NCI-H2081 treated with DMSO at 0.1 percent for 48 hours (cell line): ENCODE measurements around the gene ATG7.
"Not testable (repeated sequence)": the region's sequence is repeated elsewhere in the genome, so short reads cannot be mapped to it uniquely, and the experiment has no call there.

Experiments used
- DNase-seq: peaks from one replicate; lab custom pipeline; 2025; lab: John Stamatoyannopoulos, UW

The ATG7 gene

GRCh38 chr3:11465744-11466616 lies 193.8 kb downstream of the ATG7 start:
- no peak for DNase-seq

GRCh38 chr3:11467875-11468274 lies 195.7 kb downstream of the ATG7 start:
- DNase-seq, result no peak

- DNase-seq, result no peak
Observed at GRCh38 chr3:11470031-11470853, 198.0 kb downstream of the ATG7 start.

GRCh38 chr3:11475324-11475723 lies 203.1 kb downstream of the ATG7 start:
- no peak for DNase-seq

- DNase-seq, result no peak
Observed at GRCh38 chr3:11476735-11477144, 204.5 kb downstream of the ATG7 start.

GRCh38 chr3:11477407-11477911 lies 205.3 kb downstream of the ATG7 start:
- no peak for DNase-seq

GRCh38 chr3:11478167-11478566 lies 206.0 kb downstream of the ATG7 start:
- no peak for DNase-seq

- DNase-seq, result no peak
Observed at GRCh38 chr3:11479221-11479620, 207.0 kb downstream of the ATG7 start.

- no peak for DNase-seq
Observed at GRCh38 chr3:11480663-11481298, 208.6 kb downstream of the ATG7 start.

GRCh38 chr3:11481556-11481955 lies 209.4 kb downstream of the ATG7 start:
- DNase-seq, result no peak

- DNase-seq, result no peak
Observed at GRCh38 chr3:11482021-11482420, 209.8 kb downstream of the ATG7 start.

- not testable (repeated sequence) for DNase-seq
Observed at GRCh38 chr3:11488356-11488755, 216.2 kb downstream of the ATG7 start.

- no peak for DNase-seq
Observed at GRCh38 chr3:11494131-11494916, 222.1 kb downstream of the ATG7 start.

GRCh38 chr3:11495948-11496557 lies 223.9 kb downstream of the ATG7 start:
- DNase-seq, result no peak

- DNase-seq, result no peak
Observed at GRCh38 chr3:11498177-11498576, 226.0 kb downstream of the ATG7 start.

GRCh38 chr3:11498646-11499045 lies 226.4 kb downstream of the ATG7 start:
- DNase-seq, result no peak

- no peak for DNase-seq
Observed at GRCh38 chr3:11499144-11499543, 226.9 kb downstream of the ATG7 start.

GRCh38 chr3:11502413-11502812 lies 230.2 kb downstream of the ATG7 start:
- not testable (repeated sequence) for DNase-seq

- no peak for DNase-seq
Observed at GRCh38 chr3:11507719-11508118, 235.5 kb downstream of the ATG7 start.

GRCh38 chr3:11508346-11509172 lies 236.4 kb downstream of the ATG7 start:
- DNase-seq, result no peak
